ENCODE data around the gene SPECC1. TPM values are rescaled to one million over a fixed set of nuclear protein-coding genes. Genes with fewer than 3 reads are reported as not detected.
A peak's percentile ranks its signal among the peaks of the same experiment; 100 is the strongest.
"Not testable (repeated sequence)": the region's sequence is repeated elsewhere in the genome, so short reads cannot be mapped to it uniquely, and the experiment has no call there.

The SPECC1 gene, protein sequence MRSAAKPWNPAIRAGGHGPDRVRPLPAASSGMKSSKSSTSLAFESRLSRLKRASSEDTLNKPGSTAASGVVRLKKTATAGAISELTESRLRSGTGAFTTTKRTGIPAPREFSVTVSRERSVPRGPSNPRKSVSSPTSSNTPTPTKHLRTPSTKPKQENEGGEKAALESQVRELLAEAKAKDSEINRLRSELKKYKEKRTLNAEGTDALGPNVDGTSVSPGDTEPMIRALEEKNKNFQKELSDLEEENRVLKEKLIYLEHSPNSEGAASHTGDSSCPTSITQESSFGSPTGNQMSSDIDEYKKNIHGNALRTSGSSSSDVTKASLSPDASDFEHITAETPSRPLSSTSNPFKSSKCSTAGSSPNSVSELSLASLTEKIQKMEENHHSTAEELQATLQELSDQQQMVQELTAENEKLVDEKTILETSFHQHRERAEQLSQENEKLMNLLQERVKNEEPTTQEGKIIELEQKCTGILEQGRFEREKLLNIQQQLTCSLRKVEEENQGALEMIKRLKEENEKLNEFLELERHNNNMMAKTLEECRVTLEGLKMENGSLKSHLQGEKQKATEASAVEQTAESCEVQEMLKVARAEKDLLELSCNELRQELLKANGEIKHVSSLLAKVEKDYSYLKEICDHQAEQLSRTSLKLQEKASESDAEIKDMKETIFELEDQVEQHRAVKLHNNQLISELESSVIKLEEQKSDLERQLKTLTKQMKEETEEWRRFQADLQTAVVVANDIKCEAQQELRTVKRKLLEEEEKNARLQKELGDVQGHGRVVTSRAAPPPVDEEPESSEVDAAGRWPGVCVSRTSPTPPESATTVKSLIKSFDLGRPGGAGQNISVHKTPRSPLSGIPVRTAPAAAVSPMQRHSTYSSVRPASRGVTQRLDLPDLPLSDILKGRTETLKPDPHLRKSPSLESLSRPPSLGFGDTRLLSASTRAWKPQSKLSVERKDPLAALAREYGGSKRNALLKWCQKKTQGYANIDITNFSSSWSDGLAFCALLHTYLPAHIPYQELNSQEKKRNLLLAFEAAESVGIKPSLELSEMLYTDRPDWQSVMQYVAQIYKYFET
- total RNA-seq = 25.8 TPM
- long read RNA-seq, full-length matches to known transcripts = 7 of 27 reads
- long read RNA-seq, partial matches to known transcripts = 11 of 27 reads
- long read RNA-seq, other reads (novel, unspliced or antisense) = 9 of 27 reads

GRCh38 chr17:20009302-20010098 is at the start of gene SPECC1:
Gene SPECC1, plus strand, starts transcription at chr17:20009359. Its CDS starts 87,293 bp downstream, at chr17:20096652.
- DNase-seq (ENCODE audit: low spot score) = peak; percentile 96

DNA sequence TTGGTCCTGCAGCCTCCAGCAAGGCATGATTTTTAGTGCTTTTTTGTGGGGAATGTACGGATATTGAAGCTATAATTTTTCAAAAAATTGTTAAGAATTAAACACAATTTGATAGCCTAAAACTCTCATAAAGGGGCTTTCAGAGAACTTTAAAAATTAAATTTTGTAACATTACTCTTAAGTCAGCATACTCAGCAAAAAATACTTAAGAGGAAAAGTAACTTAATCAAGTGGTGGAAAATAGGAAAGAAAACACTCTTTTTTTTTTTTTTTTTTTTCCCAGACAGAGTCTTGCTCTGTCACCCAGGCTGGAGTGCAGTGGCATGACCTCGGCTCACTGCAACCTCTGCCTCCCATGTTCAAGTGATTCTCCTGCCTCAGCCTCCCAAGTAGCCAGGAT is 46.2 kb upstream of the SPECC1 start:
- DNase-seq (ENCODE audit: low spot score) = not testable (repeated sequence)

DNA sequence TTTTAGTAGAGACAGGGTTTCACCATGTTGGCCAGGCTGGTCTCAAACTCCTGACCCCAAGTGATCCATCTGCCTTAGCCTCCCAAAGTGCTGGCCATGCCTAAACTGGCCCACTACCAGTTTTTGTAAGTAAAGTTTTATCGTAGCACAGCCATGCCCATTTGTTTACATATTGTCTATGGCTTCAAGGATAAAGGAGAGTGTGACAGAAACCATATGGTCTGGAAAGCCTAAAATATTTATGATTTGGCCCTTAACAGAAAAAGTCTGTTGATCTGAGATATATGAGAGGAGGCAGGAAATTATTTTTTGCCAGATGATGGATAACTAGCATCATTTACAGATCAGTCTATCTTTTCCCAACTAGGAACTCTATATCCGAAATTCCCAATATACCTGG is 36.0 kb upstream of the SPECC1 start:
- no peak for DNase-seq (ENCODE audit: low spot score)

GRCh38 chr17:19975601-19976000 is 33.6 kb upstream of the SPECC1 start:
- DNase-seq (ENCODE audit: low spot score) = no peak

- DNase-seq (ENCODE audit: low spot score) = peak; percentile 99
Measured at GRCh38 chr17:19977293-19978208, 31.6 kb upstream of the SPECC1 start, which contains the start of gene AKAP10. Gene AKAP10, minus strand, starts transcription at chr17:19977828. Its CDS starts 149 bp downstream, at chr17:19977679.

DNA sequence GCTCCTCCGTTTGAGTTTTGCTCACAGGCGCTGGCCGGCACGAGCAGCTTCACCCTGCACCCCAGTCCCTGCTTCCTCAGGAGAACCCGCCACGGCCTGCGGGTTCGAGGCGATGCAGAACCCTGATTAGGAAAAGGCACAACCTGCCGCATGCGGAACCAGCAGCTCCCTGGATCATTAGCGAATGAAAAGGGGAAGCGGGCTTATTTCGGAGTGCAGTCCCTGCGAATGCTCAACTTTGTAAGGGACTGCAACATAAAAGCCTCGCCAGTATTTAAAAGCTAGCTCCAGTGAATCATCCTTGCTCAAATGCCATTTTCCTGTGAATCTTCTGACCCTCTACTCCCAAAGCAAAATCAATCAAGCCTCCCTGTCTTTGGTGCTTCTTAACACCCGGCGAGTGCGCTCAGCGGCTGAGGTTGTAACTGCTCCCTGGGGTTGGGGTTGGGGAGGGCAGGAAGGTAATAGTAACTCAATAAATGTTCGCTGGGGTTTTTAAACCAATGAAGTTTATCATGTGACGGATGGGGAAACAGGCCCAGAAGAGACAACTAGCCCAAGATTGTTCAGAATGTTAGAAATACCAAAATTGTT is 30.9 kb upstream of the SPECC1 start:
- DNase-seq (ENCODE audit: low spot score) = no peak

DNA sequence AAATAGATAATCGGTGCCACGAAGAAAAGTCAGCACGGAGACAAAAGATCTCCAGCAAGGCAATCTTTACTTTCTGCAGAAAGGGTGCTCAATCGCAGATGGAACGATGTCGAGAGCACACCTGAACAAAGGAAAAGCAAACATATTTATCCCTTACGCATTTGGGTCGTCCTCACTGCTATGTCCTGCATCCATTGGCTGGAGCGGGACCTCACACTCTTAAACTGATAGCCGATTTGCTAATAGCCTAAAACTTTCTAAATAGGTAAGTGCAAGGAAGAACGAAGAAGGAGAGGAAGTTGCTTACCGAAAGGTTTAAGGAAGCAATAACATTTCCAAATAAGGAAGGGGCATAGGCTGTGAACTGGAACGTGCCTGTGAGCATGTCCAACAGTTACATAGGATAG is 30.4 kb upstream of the SPECC1 start:
- no peak for DNase-seq (ENCODE audit: low spot score)

GRCh38 chr17:19979917-19980770 is 29.0 kb upstream of the SPECC1 start:
- no peak for DNase-seq (ENCODE audit: low spot score)

DNA sequence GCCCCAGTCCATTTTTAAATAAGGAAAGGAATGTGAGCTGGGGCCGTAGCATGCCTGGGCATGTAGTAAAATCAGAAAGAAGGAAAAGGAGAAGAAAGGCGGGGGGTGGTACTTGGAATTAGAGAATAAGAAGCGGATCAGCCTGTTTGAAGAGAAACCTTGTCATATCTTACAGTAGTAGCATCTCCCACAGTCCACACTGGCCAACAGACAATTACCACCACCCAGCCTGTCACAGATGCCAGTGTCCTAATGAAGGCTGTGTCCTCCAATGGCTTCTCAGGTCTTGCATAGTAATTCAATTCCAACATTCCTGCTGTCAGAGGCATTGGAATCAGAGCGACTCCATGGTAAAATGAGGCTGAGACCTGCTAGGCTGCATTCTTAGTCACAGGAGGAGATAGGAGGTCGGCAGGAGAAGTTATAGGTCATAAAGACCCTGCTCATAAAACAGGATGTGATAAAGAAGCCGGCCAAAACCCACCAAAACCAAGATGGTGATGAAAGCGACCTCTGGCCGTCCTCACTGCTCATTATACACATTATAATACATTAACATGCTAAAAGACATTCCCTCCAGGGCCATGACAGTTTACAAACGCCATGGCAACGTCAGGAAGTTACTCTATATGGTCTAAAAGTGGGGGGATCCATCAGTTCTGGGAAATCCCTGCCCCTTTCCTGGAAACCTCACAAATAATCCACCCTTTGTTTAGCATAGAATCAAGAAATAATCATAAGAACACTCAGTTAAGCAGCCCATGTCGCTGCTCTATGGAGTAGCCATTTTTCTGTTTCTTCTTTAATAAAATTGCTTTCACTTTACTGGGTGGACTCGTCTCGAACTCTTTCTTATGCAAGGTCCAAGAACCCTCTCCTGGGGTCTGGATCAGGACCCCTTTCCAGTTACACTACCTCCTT is 22.0 kb upstream of the SPECC1 start:
- no peak for DNase-seq (ENCODE audit: low spot score)

- DNase-seq (ENCODE audit: low spot score) = no peak
Measured at GRCh38 chr17:19987897-19988296, 21.3 kb upstream of the SPECC1 start.

DNA sequence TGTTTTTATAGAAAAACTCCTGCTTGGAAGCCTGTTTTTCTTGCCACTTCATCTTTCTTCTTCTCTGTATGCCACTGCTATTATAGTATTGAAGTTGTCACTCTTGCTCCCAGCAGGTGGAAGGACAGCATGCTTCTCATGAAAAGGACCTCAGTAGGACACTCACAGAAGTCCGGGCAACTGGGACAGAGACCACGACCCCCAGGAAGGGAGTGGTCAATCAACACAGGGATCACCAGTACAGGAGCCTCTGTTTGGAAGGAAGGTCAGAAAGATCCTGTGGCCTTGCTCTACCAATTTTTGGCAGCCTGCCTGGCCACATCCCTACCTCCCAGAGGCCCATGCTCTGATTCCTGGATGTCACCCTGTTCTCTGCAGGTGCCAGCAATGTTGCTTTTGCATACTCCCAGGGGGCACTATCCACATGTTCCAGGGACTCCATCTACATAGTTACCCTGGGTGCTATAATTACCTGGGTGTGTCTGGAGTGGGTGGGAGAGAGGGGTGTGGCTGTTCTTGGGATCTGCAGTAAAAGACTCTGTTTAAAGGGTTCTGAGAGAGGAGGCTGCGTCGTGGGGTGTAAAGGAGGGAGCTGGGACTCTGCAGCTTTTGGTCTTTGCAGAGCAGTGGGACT is 17.8 kb upstream of the SPECC1 start:
- no peak for DNase-seq (ENCODE audit: low spot score)

- DNase-seq (ENCODE audit: low spot score) = peak; percentile 93
Measured at GRCh38 chr17:19992803-19993713, 16.1 kb upstream of the SPECC1 start.

DNA sequence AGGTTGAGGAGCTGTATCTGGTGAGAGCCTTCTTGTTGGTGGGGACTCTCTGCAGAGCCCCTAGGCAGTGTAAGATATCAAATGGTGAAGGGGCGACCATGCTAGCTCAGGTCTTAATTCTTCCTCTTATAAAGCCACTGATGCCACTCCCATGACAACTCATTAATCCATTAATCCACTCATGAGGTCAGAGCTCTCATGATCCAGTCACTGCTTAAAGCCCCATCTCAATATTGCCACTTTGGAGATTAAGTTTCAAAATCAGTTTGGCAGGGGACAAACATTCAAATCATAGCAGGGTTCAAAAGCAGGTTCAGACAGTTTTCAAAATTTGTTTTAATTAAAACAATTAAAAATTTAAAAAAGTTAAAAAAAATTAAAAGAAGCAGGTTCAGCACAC is 13.1 kb upstream of the SPECC1 start:
- no peak for DNase-seq (ENCODE audit: low spot score)

DNA sequence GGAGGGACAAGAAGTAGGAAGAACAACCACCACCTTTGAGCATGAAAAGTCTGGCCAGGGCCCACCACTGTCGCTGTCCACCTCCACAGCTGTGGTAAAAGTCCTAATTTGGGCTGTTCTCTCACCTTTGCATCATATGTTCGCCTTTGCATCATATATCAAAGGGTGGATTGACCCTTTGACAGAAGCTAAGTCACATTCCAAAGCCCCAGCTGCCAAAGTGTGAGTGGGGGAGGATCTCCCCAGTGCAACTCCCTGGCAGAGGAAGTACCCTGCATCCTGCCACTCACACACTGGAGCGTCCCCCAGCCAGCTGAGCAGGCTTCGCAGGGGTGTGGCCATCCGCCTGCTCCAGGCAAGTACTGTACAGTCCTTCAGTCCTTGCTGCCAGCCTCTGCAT is 12.7 kb upstream of the SPECC1 start:
- no peak for DNase-seq (ENCODE audit: low spot score)

DNA sequence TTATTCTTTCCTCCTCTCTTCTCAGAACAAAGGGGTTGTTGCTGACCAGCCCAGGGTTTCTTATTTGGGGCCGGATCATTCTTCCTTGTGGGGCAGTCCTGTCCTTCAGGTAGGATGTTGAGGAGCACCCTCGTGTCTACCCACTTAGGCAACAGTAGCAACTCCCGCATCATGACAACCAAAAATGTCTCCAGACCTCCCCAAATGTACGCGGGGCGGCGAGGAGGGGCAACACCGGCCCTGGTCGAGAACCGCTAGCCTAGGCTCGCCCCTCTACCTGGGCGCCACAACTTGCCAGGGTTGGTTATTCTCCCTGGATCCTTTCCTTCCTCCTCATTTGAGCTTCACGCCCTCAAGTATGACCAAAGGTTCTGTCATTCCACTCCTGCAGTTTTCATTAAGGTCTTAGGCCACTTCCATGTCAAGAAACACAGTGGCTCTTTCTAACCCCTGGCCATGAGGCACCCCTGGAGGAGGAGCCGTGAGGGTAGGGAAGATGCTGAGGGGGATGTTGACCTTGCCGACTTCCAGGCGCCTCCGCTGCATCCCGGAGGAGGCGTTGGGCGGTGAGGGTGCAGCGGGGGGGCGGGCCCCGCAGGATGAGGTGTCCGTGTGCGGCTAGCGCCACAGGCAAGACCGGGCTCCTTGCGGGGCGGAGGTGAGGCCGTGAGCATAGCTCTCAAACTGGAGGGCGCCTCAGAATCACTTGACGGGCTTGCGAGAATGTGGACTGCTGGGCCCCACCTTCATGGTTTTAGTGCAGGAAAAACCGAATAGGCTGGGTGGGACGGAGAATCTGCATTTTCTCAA is 712 bp upstream of the SPECC1 start:
- DNase-seq (ENCODE audit: low spot score) = no peak

All from mesenteric fat pad (tissue), 1 donor.